GM12873 (cell line): ENCODE data around the gene MSI2.

Experiments used
- TF ChIP-seq, protein P1 (sequence below): IDR thresholded peaks from 2 replicates; pipeline ENCODE4 v1.5.1; 2012; ENCODE audit warnings: low read depth, mild to moderate bottlenecking, moderate library complexity, low read length, control low read depth; ENCODE audit not compliant: insufficient read depth; ENCODE audit errors: missing control alignments

Gene MSI2

DNA sequence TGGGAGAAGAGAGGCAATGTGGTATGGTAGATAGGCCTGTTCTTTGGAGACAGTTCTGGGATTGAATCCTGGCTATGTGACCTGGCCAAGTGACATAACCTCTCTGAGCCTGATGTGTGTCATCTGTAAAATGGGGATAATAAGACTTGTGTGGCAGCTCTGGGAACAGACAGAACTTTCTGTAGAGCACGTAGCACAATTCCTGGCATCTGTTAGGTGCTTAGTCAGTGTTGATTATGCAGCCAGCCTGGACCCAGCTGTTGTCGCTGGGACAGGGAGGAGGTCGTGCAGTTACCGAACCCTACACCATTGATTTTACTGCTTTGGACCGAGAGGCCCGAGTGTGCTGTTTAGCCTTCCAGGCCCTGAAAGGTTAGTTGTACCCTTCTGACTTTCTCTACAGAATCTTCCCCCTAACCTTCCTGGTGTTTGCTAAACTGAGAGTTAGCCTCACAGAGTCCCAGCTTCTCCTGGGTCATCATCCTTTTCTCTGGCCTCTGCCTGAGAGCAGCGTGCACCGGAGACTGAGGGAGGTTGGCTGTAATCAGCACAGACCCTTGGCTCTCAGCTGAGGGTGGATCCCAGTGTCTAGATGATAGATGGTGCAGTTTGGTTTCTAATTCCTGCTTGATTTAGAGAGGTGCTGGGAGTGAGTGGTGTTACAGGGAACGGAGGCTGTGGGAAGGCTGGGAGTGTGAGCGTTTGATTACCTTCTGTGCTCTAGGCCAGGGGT is 31.9 kb downstream of the MSI2 start:
- TF ChIP-seq, protein P1, sequence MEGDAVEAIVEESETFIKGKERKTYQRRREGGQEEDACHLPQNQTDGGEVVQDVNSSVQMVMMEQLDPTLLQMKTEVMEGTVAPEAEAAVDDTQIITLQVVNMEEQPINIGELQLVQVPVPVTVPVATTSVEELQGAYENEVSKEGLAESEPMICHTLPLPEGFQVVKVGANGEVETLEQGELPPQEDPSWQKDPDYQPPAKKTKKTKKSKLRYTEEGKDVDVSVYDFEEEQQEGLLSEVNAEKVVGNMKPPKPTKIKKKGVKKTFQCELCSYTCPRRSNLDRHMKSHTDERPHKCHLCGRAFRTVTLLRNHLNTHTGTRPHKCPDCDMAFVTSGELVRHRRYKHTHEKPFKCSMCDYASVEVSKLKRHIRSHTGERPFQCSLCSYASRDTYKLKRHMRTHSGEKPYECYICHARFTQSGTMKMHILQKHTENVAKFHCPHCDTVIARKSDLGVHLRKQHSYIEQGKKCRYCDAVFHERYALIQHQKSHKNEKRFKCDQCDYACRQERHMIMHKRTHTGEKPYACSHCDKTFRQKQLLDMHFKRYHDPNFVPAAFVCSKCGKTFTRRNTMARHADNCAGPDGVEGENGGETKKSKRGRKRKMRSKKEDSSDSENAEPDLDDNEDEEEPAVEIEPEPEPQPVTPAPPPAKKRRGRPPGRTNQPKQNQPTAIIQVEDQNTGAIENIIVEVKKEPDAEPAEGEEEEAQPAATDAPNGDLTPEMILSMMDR: no peak

DNA sequence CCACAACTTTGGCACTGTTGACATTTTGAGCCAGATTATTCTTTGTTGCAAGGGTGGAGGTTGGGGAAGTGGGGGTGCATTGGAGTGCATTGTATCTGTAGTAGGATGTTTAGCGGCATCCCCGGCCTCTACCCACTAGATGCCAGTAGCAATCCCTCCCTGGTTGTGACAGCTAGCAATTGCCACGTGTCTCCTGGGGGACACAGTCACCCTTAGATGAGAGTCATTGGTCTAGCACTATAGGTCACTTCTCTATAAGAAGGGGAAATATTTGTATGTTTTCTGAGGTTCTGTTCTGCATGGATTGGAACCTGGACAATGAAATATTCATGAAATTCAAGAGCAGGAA is 32.4 kb downstream of the MSI2 start:
- TF ChIP-seq, protein P1: no peak

DNA sequence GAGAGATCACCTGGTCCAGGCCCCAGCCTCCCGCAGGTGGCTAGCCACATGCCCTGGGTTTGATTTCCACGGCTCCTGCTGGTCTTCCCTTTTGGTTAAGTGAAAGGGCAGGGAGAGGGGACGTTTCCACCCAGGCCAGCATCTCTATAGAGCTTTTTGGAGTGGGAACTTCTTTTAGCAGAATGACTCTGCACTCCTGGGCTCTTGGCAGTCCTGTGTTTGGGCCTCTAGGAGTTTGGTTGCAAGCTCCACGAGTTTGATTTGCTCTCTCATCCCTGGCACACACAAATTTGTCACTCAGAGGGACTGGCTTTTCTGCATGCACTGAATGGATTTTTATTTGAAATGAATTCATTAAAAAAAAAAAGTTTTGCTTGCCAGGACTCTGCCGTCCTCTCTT is 32.8 kb downstream of the MSI2 start:
- TF ChIP-seq, protein P1: no peak

DNA sequence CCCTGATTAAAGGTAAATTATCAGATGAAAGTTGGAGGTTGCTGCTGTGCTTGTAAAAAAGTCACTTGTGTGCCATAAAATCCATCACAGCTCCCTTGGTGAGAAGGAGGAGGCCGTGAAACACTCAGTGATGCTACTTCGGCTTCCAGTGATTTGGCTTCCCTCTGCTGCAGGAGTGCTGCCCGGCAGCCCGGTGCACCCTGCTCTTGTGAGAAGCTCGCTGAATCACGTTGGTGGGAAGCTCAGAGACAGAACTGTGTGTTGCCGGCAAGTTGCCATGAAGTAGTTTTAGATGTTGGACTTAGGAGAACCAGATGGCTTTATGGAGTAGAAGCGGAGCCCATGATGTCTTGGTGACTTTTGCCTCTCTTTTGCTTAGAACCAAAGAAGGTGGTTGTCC is 33.3 kb downstream of the MSI2 start:
- TF ChIP-seq, protein P1: no peak

DNA sequence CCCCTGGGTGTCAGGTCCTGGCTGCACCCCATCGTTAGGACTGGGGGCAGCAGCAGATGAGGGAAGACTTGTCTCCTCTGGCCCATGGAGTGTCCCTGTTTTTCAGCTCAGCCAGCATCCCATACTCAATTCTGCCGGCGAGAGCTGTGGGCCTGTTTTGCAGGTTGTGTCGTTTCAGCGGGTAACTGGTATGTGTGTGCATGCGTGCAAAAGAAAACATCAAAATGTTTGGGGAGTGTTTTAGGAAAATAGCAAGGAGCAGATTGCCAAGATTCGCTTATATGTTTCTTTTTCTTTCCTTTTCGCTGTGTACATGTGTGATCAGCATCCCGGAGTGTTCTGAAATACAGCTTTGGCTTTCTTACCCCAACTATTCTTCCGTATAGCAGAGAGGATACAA is 34.7 kb downstream of the MSI2 start:
- TF ChIP-seq, protein P1: no peak

DNA sequence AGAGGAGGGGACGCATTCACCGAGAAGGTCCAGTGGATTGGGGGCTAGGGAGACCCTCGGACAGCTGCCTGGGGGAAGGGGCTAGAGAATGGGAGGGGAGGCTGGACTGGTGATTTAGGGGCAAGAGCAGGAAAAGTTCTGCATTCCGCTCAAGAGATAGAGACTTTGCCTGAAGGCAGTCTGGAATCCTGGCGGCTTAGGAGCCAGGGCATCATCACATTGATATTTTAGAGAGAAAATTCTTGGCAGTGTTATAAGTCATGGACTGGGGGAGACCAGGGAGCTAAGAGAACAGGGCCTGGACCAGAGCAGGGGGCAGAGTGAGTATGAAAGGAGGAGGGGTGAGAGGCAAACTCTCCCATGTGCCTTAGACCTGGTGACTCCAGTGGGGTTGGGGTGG is 35.8 kb downstream of the MSI2 start:
- TF ChIP-seq, protein P1: no peak

DNA sequence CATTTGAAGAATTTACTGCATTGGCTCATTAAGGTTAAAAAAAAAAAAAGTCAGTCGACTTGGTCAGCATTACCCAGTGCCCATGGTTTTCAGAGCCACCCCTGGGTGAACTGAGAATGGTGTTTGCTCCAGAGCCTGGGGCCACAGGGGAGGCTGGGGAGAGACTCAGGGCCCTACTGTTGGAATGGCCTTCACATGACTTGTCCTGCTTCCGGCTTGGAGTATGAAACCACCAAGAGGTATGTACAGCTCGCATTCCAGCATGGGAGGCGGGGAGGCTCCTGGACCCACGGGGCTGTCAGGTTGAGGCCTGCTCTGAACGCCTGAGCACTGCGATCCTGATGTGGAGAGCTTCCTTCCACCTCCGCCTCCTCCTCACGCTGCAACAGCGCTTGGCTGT is 36.8 kb downstream of the MSI2 start:
- TF ChIP-seq, protein P1: no peak
